Panc1 (cell line): ENCODE results near the gene ADGRG3. TPM values are rescaled to one million over a fixed set of nuclear protein-coding genes. Genes with fewer than 3 reads are reported as not detected.

Experiments used
- total RNA-seq: library from RNA; stranded (reverse); gene quantifications from one replicate; pipeline ENCODE4 v1.2.1, GENCODE V29; 2021; ENCODE audit not compliant: unreplicated experiment

The ADGRG3 gene
- total RNA-seq, 1 experiment from 2014 or later: not detected

Other genes starting within 250 kb of the ADGRG3 start
- gene CIAPIN1, start 220.9 kb upstream of the ADGRG3 start, total RNA-seq: 64.0 TPM
- 48.5 TPM for gene COQ9, start 220.8 kb upstream of the ADGRG3 start, total RNA-seq
- 53.9 TPM for gene POLR2C, start 205.6 kb upstream of the ADGRG3 start, total RNA-seq
- 6.8 TPM for gene DOK4, start 181.8 kb upstream of the ADGRG3 start, total RNA-seq
- 12.9 TPM for gene CCDC102A, start 131.7 kb upstream of the ADGRG3 start, total RNA-seq
- gene ADGRG5, start 125.7 kb upstream of the ADGRG3 start, total RNA-seq: not detected
- 13.1 TPM for gene ADGRG1, start 39.7 kb upstream of the ADGRG3 start, total RNA-seq
- gene DRC7, start 26.5 kb downstream of the ADGRG3 start, total RNA-seq: not detected
- gene KATNB1, start 67.5 kb downstream of the ADGRG3 start, total RNA-seq: 8.1 TPM
- 51.5 TPM for gene KIFC3, start 134.2 kb downstream of the ADGRG3 start, total RNA-seq